Cardiac muscle cell (in vitro differentiated cells and primary cell): ENCODE results near the gene FXYD2. TPM values are rescaled to one million over a fixed set of nuclear protein-coding genes. Genes with fewer than 3 reads are reported as not detected.

Experiments used
- DNase-seq, 2 donors: peaks; one replicate each; pipeline versions ENCODE4 v3.0.0 to v3.0.0-alpha.2; 2010 to 2017; ENCODE audit warnings: low read depth in 1 of 2, low spot score in 1 of 2
- H3K27ac ChIP-seq: fragments of 200-600 bp; sonication (generic); 2 replicates; pipeline ENCODE4 v1.5.1; 2016
- H3K27me3 ChIP-seq: fragments of 200-600 bp; sonication (generic); 2 replicates; pipeline ENCODE4 v1.6.0; 2016; ENCODE audit warnings: control low read depth
- H3K36me3 ChIP-seq: fragments of 200-600 bp; sonication (generic); 2 replicates; pipeline ENCODE4 v1.5.1; 2016; ENCODE audit warnings: control low read depth
- H3K4me1 ChIP-seq: fragments of 200-600 bp; sonication (generic); 2 replicates; pipeline ENCODE4 v1.8.1; 2017; ENCODE audit warnings: low read depth, mild to moderate bottlenecking, mixed run types
- H3K4me3 ChIP-seq: fragments of 200-600 bp; sonication (generic); 2 replicates; pipeline ENCODE4 v1.5.1; 2016; ENCODE audit warnings: mild to moderate bottlenecking
- H3K9me3 ChIP-seq: fragments of 200-600 bp; sonication (generic); 2 replicates; pipeline ENCODE4 v1.5.1; 2017; ENCODE audit warnings: low read depth, mild to moderate bottlenecking, control low read depth
- CTCF ChIP-seq: IDR thresholded peaks from 2 replicates; pipeline ENCODE4 v1.5.1; 2012; ENCODE audit warnings: low read depth, mild to moderate bottlenecking, low read length
- polyA plus RNA-seq: library from polyadenylated mRNA; unstranded; fragments of >200 nt; fragmentation: Nextera tagmentation; extraction: Ambion mirVana; gene quantifications from 2 replicates; pipeline ENCODE4 v1.2.1, GENCODE V29; 2016
- total RNA-seq: library from RNA; depleted of rRNA; stranded (reverse); fragments of >200 nt; gene quantifications from 2 replicates; pipeline ENCODE4 v1.2.3, GENCODE V29; 2016

The FXYD2 gene
- total and polyA plus RNA-seq, 2 experiments from 2014 or later, result 2.3 to 2.4 TPM

GRCh38 chr11:117871160-117871559, 46.6 kb upstream of the FXYD2 start:
- H3K4me1 ChIP-seq, result peaks cover 43% of the 10 kb centered on the region
- no peaks in the 10 kb centered on the region for H3K36me3 ChIP-seq
- no peak overlapping the region for H3K27ac ChIP-seq
- no peaks in the 10 kb centered on the region for H3K9me3 ChIP-seq
- no peak for TF ChIP-seq CTCF
- H3K4me3 ChIP-seq, result no peak overlapping the region
- no peaks in the 10 kb centered on the region for H3K27me3 ChIP-seq
- no peak for DNase-seq

GRCh38 chr11:117870103-117870952, 45.8 kb upstream of the FXYD2 start:
- Histone ChIP-seq H3K27me3 (no peaks in the 10 kb centered on the region), H3K36me3 (no peaks in the 10 kb centered on the region), H3K4me1 (peaks cover 40% of the 10 kb centered on the region), H3K27ac (peak overlapping the region; percentile 61), H3K4me3 (no peak overlapping the region), H3K9me3 (no peaks in the 10 kb centered on the region)
- no peak for TF ChIP-seq CTCF
- DNase-seq, result peak in 1 of 2 donors; percentile 32

GRCh38 chr11:117869604-117870003, 45.1 kb upstream of the FXYD2 start:
- Histone ChIP-seq H3K36me3 (no peaks in the 10 kb centered on the region), H3K9me3 (no peaks in the 10 kb centered on the region), H3K4me3 (no peak overlapping the region), H3K27me3 (no peaks in the 10 kb centered on the region), H3K4me1 (peaks cover 34% of the 10 kb centered on the region), H3K27ac (peak overlapping the region; percentile 61)
- DNase-seq, result no peak
- no peak for TF ChIP-seq CTCF

- TF ChIP-seq CTCF, result no peak
- Histone ChIP-seq H3K9me3 (no peaks in the 10 kb centered on the region), H3K4me1 (peaks cover 29% of the 10 kb centered on the region), H3K27ac (peak overlapping the region; percentile 61), H3K36me3 (no peaks in the 10 kb centered on the region), H3K4me3 (no peak overlapping the region), H3K27me3 (no peaks in the 10 kb centered on the region)
- DNase-seq, result no peak
Observed at GRCh38 chr11:117868815-117869561, 44.4 kb upstream of the FXYD2 start.

GRCh38 chr11:117868088-117868487, 43.5 kb upstream of the FXYD2 start:
- no peak for DNase-seq
- no peaks in the 10 kb centered on the region for H3K9me3 ChIP-seq
- no peak overlapping the region for H3K4me3 ChIP-seq
- H3K27ac ChIP-seq, result no peak overlapping the region
- H3K4me1 ChIP-seq, result peaks cover 29% of the 10 kb centered on the region
- no peak for TF ChIP-seq CTCF
- H3K36me3 ChIP-seq, result no peaks in the 10 kb centered on the region
- H3K27me3 ChIP-seq, result no peaks in the 10 kb centered on the region
